Measurements from ENCODE around the gene EZH2.

Gene EZH2

GRCh38 chr7:148884049-148884298 is at the start of gene EZH2:
TSS of gene EZH2 (minus strand) at chr7:148884291. CDS start at chr7:148847298, 36,993 bp downstream.
- no peak for DNase-seq (ENCODE audit: low read depth)

- DNase-seq (ENCODE audit: low read depth): no peak
Measured at GRCh38 chr7:148931470-148931869, 47.4 kb upstream of the EZH2 start.

DNA sequence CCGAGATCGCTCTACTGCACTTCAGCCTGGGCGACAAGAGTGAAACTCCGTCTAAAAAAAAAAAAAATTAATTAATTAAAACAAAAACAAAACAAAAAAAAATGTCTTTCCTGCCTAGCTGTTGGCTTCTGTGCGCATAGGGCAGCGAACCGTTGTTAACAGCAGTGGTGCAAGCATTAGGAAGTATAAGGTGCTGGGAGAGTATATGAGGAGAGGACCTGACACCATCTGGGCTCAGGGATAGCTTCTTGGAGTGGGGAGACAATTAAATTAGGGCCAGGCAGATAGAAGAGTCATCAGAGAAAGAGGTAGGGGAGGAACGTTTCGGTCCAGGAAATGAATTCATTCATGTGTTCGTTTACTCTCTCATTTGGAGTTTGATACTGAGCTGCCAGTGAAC is 46.2 kb upstream of the EZH2 start:
- DNase-seq (ENCODE audit: low read depth): no peak

GRCh38 chr7:148929176-148929575 is 45.1 kb upstream of the EZH2 start:
- DNase-seq (ENCODE audit: low read depth): no peak

GRCh38 chr7:148927123-148928045 is 43.3 kb upstream of the EZH2 start:
- DNase-seq (ENCODE audit: low read depth): peak; percentile 26

DNA sequence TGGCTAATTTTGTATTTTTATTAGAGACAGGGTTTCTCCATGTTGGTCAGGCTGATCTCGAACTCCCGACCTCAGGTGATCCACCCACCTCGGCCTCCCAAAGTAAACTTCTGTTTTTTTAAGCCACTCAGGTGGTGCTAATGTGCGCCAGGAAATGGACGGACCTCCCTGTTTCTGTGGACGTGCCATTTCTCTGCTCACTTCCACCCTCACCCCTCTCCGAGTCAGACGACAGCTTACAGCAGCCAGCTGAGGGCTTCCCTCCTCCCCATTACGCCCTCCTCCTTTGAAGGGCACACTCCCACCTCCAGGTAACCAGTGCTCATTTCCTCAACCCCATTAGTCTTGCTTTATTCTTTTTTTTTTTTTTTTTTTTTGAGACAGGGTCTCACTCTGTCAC is 41.7 kb upstream of the EZH2 start:
- no peak for DNase-seq (ENCODE audit: low read depth)

DNA sequence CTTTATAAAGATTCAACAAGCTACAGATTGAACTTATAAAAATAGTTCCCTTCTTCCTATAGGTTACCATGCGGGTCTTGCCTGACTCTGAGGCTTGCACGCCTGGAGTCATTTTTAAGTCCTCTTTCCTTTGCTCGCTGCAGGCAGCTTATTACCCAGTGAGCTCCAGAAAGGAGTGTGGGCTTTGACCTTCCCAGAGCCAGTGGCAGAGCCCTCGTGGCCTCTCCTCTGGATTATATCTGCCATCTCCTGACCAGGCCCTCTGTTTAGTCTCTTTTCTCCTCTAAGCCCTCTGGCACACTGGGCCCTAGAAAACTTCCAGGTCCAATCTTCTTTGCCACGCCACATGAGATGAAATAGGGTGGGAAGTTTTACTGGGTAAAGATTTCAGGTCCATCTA is 39.9 kb upstream of the EZH2 start:
- no peak for DNase-seq (ENCODE audit: low read depth)

- no peak for DNase-seq (ENCODE audit: low read depth)
Measured at GRCh38 chr7:148921806-148922205, 37.7 kb upstream of the EZH2 start.

- DNase-seq (ENCODE audit: low read depth): no peak
Measured at GRCh38 chr7:148921189-148921588, 37.1 kb upstream of the EZH2 start.

- no peak for DNase-seq (ENCODE audit: low read depth)
Measured at GRCh38 chr7:148919859-148920258, 35.8 kb upstream of the EZH2 start.

GRCh38 chr7:148918058-148918596 is 34.0 kb upstream of the EZH2 start:
- DNase-seq (ENCODE audit: low read depth): no peak

DNA sequence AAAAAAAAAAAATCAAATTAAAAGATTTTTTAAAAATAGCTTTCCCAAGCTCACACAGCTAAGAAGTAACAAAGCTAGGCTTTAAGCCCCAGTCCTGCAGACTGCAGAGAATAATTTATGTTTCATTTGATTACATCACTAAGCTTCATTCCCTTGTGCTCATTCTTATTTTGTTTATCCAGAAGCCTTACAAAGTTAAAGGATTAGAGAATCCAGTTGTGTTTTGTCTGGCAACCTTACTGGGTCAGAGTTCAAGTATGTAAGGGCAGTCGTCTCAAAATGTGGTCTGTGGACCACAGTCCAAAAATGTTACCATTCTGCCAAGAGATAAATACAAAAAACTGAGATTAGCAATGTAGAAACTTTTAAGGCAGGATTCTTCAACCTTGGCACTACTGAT is 32.1 kb upstream of the EZH2 start:
- peak; percentile 50 for DNase-seq (ENCODE audit: low read depth)

DNA sequence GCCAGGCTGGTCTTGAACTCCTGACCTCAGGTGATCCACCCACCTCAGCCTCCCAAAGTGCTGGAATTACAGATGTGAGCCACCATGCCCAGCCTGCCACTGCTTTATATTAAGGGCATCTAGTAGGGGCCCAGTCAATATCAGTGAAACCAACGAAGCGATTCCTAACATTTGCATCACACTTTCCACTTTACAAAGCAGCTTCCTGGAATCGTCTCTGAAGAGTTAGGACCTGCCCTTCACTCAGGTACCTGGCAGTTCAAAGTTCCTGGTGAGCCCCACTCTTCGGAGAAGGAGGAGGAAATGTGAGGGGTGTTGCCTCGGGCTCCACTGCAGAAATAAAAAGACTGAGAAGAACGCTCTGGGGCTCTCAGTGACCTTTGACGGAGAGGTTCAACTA is 31.1 kb upstream of the EZH2 start:
- no peak for DNase-seq (ENCODE audit: low read depth)

- DNase-seq (ENCODE audit: low read depth): no peak
Measured at GRCh38 chr7:148914208-148914777, 30.2 kb upstream of the EZH2 start.

DNA sequence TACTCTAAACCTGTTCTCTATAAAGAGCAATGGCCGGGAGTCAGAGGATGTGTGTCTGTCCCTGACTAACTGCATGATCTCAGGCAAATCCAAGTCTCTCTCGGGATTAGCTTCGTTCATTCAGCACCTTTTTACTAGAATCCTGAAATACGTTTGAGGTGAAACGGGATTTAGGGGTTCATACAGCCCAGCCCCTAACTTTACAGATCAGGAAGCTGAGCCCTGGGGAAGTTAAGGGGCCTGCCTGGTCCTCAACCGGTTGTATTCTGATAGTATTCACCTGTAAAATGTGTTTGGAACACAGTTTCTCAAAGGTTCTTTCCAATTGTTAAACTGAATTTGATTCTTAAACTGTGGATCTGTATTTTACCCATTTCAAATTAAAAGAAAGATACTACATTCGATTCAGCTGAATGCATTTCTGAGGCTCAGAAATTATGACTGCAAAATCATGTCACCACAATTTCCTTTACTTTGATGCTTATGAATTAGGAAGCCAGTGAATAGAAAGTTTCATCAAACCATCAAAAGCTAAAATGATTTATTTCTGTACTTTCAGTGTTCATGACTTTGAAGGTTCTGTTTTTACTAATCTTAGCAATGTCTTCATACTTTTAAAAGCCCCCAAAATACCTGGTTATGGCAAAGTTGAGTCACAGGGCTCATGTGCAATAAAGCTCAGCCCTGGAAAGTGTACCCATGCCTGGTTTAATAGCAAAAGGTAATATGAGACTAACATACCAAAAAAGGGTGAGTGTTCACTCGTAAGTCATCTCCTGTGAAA is 28.9 kb upstream of the EZH2 start:
- no peak for DNase-seq (ENCODE audit: low read depth)

- no peak for DNase-seq (ENCODE audit: low read depth)
Measured at GRCh38 chr7:148912151-148912550, 28.1 kb upstream of the EZH2 start.

GRCh38 chr7:148911626-148912025 is 27.5 kb upstream of the EZH2 start:
- no peak for DNase-seq (ENCODE audit: low read depth)

DNA sequence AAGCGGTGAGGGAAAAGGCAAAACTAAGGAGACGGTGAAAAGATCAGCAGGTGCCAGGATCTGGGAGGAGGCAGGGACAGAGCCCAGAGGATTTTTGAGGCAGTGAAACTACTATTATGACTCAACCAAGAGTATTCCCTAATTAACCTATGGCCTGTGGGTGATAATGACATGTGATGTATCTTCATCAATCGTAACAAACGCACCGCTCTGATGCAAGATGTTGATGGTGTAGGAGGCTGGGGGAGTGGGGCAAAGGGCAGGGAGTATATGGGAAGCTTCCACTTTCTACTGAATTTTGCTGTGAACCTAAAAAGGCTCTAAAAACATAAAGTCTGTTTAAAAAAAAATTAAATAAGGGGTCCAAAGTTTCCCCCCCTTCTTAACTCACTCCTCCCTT is 25.5 kb upstream of the EZH2 start:
- DNase-seq (ENCODE audit: low read depth): no peak

- DNase-seq (ENCODE audit: low read depth): no peak
Measured at GRCh38 chr7:148906707-148907498, 22.8 kb upstream of the EZH2 start.

DNA sequence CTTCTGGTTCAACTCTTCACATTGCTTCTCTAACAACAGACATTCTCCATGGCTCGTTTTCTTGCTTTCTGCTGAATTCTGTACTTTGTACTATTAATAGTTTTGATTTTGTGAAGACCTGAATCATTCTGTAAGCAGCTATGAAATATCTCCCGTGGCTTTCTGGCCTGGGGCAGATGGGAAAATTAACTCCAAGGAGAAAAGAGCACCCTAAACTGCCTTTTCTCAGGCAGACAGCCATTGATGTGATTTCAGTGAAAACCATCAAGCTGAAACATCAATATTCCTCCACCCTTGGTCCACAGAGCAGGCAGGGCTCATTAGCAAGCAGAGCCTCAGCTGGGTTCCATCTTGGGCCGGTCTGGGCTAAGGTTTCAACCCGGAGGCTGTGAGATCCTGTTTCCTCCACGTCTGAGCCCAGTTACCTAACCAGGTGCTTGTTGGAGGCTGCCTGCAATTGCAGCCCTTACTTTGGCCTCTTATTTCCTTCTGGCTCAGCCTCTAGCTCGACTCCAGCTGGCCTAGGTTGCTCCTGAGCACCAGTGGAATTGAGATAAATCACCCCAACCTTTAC is 21.1 kb upstream of the EZH2 start:
- DNase-seq (ENCODE audit: low read depth): no peak

DNA sequence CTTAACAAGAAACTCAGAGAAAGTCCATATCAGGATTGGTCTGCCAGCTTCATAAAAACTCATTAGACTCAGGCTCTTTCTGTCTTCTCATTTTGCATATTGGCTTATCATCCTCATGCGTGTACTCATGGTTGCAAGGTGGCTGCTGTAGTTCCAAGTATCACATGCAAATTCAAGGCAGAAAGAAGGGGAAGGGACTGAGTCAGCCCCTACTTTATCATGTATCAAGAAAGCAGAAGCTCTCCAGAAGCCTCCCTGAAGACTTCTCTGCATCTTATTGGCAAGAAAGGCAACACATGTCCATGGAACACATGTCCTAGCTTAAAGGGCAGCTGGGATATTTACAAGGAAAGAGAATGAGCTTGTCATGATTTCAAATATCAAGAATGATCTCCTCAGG is 19.4 kb upstream of the EZH2 start:
- no peak for DNase-seq (ENCODE audit: low read depth)

DNA sequence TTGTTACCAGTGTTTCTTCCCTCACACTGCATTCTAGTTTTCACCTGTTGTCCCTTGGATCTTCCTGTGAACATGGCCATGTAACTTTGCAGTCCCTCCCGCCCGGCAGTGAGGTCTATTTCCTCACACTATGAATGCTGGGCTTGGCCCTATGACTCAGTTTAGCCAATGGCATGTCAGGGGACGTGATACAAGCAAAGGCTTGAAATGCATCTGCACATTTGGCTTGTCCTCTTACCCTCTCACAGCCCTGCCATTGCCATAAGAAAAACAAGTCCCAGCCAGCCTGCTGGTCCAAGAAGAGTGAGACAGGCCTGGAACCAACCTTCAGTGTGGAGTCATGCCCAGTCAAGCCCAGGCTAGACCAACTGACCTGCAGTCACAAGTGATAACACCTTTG is 17.1 kb upstream of the EZH2 start:
- no peak for DNase-seq (ENCODE audit: low read depth)

All from fibroblast of gingiva (primary cell).